ENCODE measurements around the gene CHRNA4.
"Not testable (repeated sequence)": the region's sequence is repeated elsewhere in the genome, so short reads cannot be mapped to it uniquely, and the experiment has no call there.

The CHRNA4 gene

DNA sequence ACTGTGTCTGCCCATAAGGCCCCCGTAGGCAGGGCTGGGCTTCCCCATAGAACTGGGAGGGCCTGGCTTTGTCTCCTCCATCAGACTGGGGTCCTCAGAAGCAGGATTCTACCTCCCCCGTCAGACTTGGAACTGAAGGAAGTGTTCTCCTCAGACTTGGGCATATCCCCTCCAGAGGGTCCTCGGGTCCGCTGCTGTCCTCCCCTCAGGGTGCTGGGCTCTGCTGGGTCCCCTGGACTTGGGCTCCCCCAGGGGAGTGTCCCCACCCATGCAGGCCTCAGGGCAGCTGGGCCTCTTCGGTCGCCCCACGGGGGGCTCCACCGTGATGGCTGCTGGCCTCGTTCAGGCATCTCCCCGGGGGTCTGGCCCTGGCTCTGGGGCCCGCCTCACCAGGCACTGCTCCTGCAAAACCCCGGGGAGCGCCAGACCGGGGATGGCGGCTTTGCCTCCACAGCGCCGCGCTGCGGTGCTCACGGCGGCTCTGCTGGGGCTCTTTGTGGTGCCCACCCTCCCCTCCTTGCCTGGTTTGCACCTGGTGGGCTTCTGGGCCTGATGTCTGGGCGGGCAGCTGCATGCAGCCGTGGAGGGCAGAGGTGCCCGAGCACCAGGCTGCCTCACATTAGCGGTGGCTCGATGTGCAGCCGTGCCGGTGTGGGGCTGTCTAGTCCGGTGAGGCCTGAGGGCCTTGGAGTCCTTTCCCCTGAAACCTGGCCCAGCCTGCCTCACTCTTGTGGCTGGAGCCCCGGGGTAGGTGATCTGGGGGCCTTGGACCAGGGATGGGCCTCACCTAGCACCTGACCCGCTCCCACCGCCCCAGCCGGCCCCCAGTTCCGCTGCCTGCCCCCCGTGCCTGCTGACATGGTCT lies 54.2 kb downstream of the CHRNA4 start:
- no peak for DNase-seq

DNA sequence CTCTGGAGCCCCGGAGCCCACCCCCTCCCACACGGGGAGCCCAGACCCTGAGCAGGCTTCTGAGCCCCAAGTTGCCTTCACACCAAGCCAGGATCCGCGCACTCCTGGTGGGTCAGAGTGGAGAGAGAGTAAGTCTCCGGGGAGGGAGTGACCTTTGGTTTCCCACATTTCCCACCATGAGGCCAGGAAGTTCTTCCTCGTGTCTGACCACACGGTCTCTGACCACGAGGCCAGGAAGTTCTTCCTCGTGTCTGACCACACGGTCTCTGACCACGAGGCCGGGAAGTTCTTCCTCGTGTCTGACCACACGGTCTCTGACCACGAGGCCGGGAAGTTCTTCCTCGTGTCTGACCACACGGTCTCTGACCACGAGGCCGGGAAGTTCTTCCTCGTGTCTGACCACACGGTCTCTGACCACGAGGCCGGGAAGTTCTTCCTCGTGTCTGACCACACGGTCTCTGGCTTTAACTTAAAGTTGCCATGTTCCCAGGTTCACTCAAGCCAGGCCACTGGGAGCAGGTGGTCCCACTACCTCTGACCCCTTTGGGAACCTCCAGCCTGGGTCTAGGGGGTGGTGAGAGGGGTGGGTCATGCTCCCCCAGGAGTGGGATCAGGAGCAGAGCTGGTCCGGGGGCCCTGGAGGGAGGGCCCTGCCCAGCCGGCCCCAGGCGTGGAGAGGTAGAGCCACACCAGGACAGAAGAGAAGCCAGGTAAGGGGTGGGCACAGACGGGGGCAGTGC lies 55.0 kb downstream of the CHRNA4 start:
- not testable (repeated sequence) for DNase-seq

DNA sequence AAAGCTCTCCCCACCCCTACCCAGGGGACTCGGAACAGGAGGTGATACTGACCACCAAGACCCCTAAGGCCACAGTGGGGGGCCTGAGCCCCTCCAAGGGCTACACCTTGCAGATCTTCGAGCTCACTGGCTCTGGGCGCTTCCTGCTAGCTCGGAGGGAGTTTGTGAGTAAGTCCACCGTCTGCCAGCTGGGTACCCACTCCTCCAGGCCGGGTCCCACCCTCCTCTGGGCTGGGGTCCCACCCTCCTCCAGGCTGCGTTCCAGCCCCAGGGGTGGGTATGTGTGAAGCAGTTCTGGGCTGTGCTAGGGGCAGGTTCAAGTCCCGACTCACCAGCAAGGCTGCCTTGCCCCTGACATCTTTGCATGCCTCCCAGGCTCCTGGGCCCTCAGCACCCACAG lies 55.8 kb downstream of the CHRNA4 start:
- no peak for DNase-seq

DNA sequence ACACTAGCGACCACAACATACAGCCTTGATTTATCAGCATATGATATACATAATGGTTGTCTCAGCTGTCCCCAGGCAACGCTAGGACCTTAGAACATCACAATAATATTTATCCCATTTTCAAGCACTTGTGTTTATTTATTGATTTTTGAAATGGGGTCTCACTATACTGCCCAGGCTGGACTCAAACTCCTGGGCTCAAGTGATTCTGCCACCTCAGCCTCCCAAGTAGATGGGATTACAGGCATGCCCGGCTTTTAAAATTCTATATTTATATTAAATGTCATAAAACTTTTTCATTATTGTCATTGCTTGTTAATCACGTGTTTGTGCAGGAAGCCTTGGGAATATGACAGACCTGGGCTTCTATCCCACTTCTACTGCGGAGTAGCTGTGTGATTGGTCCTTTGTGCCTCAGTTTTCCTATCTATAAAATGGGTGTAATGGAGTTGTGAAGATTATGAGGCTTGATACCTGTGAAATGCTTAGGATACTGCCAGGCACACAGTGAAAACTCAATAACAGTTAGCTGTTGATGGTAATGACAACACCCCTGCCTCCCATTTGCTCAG lies 58.0 kb downstream of the CHRNA4 start:
- DNase-seq, result no peak

DNA sequence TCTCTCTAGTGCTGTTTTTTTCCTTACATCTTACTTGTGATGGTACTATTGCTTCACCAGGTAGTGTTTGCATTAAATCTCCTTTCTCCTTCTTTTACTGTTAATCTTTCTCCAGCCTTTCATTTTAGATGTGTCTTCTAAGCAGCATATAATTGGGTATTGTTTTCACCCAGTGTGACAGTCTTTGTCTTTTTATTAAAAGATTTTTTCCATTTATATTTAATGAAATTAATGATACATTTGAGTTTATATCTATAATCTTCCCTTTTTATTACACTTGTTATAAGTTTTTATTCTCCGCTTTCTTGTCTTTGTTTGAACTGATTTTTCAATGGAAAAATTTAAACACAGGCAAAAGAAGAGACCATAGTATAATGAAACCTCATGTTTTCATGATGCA lies 59.5 kb downstream of the CHRNA4 start:
- DNase-seq, result no peak

DNA sequence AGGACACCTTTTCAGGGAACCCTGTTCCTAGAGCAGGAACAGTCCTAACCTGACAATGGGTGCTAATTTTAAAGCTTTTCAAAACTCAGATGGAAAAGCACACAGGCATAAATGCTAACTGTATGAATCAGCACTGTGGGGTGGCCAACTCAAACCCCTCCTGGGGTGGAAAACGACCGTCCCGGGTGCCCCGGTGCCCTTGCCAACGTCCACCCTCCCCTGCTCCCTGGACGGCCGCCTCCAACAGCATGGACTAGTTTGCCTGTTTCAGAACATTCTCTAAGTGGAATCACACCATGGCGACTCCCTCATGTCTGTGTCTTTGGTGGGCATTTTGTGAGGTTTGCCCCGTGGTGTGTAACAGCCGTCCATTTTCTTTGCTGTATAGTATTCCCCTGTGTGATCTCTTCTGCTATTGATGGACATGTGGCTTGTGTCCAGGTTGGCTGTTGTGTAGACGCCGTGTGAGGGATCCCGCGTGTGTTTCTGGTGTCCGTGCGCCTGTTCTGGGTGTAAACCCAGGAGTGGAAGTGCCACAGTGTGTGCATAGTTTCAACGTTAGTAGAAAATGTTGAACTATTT lies 62.3 kb downstream of the CHRNA4 start:
- no peak for DNase-seq

DNA sequence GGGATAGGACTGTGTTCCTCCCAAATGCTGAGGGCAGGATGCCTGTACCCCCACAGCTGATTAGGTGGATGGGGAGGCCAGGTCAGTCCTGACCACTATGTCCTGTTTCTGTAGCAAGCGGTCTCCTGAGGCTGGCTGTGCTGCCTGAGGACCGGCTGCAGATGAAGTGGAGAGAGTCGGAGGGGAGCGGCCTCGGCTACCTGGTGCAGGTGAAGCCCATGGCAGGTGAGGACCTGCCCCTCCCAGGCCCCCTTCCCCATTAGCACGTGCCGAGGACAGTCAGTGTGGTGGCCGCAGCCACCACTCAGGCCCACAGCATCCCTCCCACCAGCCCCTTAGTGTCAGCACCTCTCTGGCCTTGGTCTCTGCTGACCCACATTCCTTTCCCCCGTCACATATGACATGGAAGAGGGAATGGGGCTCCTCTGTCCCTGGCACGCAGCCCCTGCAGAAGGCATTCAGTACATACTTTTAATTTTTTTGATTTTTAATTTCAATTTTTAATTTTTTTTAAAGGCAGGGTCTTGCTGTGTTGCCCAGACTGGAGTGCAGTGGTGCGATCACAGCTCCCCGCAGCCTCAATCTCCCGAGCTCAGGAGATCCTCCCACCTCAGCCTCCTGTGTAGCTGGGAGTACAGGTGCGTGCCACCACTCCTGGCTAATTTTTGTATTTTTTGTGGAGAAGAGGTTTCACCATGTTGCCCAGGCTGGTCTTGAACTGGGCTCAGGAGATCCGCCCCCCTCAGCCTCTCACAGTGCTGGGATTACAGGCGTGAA lies 63.2 kb downstream of the CHRNA4 start:
- DNase-seq, result no peak

DNA sequence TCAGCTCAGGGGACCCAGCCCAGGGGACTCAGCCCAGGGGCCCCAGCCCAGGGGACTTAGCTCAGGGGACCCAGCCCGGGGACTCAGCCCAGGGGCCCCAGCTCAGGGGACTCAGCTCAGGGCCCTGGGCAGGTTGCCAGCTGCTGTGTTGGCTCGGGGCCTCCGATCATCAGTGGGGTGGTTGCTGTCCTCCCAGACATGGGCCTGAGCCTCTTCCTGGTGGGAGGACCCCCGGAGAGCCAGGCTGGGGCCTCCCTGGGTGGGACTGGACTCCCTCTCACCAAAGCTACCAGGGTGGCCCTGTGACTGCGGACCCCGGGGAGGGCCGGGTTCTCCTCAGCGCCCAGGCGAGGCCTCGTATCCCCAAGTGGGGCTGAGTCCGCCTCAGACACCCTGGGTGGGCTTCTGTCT lies 63.8 kb downstream of the CHRNA4 start:
- DNase-seq, result no peak

DNA sequence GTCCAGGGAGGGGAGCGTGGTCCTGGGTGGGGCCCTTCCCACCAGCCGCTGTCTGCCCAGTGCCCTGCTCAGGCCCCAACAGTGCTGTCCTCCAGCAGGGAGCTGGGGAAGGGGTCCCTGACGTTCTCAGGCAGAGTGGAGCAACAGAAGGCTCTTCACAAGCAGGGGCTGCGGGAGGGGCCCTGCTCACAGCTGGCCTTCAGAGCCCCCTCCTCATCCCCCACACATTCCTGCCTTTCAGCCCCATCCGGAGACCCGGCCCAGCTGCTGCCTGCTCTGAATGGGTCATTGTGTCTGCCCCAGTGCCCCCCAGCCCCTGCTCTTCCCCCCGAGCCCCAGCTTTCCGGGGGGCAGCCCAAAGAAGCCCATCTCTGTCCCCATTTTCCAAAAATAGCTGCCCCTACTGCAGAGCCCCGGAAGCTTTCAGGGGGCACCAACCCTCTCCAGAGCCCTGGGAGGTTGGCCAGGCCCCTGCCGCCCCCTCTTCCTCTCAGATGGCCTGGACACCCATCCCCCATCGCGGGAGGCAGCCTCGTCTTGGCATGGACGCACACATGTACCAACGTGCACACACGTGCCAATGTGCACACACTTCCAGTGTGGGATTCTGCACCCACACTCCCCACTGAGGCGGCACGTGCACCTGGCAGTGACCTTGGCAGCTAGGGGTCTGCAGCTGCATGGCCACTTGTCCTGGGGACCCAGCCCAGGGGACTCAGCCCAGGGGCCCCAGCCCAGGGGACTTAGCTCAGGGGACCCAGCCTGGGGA lies 64.4 kb downstream of the CHRNA4 start:
- no peak for DNase-seq

DNA sequence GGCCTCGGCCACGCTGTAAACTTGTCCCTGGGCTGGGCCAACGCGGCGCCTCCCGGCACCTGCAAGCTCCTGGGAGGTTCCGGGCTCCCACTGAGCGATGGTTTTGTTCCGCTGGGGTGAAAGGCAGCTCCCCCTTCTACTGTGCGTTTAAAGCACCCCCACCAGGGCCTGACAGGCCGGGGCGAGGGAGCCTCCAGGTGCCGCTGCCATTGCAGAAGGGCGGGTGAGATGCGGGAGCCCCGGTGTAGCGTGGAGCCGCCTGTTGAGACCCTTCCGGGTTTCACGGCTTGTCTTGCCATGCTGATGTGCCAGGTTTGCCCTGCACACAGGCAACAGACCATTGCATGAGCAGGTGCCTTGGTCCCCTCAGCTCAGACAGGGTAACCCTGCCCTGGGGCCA lies 65.3 kb downstream of the CHRNA4 start:
- DNase-seq, result no peak

DNA sequence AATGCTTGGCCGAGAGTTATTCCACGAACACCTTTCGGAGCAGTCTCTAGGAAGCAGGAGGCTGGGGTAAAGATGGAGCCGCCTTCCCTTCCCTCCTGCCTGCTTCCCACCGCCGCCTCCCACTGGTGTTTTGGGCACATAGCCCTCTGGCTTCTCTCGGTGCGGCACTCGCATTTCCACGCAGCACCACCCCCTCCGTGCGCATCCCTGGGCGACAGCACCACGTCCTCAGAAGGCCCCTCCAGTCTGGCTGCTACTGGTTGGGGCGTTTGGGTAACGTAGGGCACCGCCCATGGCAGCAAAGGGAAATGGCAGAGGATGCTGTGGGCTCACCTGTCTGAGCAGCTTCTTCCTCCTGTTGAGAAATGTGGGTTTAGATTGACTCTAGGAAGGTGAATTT lies 65.7 kb downstream of the CHRNA4 start:
- no peak for DNase-seq

DNA sequence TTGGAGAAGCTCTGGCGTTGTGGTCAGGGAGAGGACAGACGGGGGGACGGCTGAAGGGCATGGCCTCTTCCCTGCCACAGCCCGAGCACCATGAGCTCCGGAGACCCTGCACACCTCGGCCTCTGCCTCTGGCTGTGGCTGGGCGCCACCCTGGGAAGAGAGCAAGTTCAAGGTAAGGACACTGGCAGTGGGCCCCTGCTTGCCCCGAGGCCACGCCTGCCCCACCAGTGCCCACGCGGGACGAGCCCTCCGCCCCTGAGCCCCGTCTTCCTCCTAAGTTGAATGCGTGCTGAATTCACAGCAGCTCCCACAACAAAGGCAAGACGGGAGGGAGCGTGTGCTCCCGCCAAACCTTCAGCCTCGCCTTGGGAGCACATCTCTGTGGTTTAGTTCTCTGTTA lies 66.1 kb downstream of the CHRNA4 start:
- DNase-seq, result no peak

DNA sequence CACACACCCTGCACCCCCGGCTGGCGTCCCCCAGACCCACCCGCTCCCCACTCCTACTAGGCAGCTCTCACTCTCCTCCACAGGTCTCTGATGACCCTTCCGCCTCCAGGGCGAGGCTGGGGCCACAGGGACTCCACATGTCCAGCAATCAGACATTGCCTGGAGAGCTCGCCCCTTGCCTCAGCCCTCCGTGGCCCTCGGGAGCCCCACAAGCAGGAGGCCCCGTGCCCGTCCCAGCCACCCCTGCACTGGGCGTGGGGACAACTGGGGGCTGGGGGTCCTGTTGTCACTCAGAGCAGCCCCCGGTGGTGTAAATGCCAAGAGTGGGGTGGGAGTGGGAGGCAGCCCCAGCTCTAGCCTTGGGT lies 66.6 kb downstream of the CHRNA4 start:
- no peak for DNase-seq

DNA sequence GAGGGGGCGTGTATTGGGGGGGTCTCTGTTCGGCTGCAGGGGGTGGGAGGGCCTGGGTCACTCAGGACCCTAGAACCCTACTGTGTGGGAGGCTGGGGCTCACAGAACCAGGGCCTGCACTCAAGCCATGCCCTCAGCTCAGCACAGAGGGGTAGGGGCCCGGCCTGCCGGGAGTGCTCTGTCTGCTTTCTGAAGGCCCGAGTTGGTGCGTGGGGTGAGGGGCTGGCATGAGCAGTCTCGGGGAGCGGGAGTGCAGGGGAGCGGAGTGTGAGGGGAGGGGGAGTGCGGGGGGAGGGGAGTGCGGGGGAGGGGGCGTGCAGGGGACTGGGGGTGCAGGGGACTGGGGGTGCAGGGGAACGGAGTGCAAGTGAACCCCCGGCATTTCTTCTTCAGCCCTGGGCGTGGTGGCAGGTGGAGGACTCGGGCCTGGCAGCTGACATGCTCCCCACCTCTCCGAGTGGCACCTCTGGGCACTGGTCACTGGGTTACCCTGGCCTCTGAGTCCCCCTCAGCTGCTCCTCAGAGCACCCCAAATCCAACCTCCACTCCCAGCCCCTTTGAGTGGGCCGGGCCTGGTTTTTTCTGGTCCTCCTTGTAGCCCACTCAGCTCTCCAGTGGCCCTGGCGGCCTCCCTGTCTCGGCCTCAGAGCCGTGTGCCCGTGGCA lies 67.1 kb downstream of the CHRNA4 start:
- DNase-seq, result no peak

DNA sequence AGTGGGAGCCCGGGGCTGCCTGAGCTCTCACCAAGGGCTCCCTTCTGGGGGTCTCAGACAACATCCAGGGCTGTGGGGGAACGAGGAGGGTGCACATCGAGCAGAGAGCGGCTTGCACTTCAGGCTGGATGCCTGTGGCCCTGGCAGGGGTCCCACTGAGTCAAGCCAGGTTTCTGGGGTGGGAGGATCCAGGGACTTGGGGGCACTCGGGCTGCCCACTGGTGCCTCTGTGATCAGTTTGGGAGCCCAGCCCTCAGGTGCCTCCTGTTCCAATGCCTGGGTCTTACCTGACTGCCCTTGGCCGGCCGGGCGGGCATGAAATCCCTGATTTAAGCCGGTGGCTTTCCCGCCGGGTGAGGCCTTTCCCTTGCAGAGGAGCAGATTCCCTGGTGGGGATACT lies 67.7 kb downstream of the CHRNA4 start:
- no peak for DNase-seq

Measured in NCI-H226 (cell line).